NCI-H82 treated with DMSO at 0.1 percent for 48 hours (cell line): Measurements from ENCODE around the gene SLC2A4RG.

Experiments
- DNase-seq: peaks from one replicate; lab custom pipeline; 2025; ENCODE audit not compliant: unreplicated experiment; lab: John Stamatoyannopoulos, UW

Gene SLC2A4RG, protein sequence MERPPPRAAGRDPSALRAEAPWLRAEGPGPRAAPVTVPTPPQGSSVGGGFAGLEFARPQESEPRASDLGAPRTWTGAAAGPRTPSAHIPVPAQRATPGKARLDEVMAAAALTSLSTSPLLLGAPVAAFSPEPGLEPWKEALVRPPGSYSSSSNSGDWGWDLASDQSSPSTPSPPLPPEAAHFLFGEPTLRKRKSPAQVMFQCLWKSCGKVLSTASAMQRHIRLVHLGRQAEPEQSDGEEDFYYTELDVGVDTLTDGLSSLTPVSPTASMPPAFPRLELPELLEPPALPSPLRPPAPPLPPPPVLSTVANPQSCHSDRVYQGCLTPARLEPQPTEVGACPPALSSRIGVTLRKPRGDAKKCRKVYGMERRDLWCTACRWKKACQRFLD

DNA sequence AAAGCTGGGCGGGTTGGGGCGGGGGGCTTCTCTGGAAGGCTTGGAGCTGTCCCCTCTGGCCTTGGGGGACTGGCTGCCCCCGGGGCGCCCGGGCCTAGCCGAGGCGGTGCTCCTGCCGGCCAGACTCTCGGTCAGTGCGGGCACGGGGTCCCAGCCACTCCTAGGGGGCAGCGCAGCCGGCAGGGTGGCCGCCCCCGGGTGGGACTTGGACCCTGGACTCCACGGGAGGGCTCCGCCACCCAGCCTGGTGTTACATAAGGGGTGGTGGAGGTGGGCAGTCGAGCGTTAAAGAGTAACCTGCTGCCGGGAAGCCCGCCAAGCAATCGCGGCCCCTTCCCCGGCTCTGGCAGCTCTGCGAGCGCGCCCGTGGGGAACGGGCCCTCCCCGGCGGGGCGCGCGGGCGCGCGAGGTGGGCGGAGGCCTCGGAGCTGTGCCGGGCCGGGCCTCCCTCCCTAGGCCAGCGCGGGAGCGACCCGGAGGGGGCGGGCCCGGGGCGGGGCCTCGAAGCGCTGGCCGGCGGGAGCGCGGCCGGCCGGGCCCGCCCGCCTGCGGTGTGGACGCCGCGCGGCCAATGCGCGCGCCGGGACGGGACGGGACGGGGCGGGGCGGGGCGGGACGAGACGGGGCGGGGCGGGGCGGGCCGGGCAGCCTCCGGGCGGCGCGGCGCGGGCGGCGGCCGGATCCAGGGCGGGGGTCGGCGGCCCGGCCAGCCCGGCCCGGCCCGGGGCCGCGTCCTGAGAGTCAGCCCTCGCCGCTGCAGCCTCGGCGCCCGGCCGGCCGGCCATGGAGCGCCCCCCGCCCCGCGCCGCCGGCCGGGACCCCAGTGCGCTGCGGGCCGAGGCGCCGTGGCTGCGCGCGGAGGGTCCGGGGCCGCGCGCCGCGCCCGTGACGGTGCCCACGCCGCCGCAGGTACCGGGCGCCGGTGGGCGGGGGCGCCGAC, at the start of gene SLC2A4RG:
SLC2A4RG (plus strand) TSS at position 647 of the 940 bp plus-strand sequence; CDS start at position 784, 137 bp downstream.
- DNase-seq, result peak; percentile 34

DNA sequence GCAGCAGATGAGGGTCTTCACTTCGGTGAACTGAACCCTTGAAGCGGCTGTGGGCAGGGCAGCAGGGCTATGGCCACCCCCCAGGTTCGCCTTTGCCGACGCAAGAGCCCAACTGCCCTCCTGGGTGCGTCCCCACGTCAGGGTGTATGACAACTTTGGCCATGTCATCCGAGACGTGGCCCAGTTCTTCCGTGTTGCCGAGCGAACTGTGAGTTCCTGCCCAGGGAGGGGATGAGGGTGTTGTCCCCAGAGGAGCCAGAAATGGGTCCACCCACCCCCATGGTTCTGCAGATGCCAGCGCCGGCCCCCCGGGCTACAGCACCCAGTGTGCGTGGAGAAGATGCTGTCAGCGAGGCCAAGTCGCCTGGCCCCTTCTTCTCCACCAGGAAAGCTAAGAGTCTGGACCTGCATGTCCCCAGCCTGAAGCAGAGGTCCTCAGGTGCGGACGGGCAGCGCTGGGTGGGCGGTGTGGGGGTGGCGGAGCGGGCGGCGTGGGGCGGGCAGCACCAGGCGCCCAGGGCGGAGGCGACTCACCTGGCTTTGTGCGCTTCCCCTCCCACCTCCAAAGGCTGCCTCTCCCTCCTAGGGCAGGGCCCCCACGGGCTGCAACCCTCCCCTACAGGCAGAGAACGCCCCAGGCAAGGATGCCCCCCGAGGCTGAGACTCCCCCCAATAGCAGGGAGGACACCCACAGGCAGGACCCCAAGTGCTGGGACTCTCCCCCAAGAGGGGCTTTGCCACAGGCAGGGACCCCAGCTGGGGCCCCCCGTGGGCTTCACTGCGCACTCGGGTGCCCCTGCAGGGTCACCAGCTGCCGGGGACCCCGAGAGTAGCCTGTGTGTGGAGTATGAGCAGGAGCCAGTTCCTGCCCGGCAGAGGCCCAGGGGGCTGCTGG, 49.3 kb upstream of the SLC2A4RG start:
- no peak for DNase-seq

DNA sequence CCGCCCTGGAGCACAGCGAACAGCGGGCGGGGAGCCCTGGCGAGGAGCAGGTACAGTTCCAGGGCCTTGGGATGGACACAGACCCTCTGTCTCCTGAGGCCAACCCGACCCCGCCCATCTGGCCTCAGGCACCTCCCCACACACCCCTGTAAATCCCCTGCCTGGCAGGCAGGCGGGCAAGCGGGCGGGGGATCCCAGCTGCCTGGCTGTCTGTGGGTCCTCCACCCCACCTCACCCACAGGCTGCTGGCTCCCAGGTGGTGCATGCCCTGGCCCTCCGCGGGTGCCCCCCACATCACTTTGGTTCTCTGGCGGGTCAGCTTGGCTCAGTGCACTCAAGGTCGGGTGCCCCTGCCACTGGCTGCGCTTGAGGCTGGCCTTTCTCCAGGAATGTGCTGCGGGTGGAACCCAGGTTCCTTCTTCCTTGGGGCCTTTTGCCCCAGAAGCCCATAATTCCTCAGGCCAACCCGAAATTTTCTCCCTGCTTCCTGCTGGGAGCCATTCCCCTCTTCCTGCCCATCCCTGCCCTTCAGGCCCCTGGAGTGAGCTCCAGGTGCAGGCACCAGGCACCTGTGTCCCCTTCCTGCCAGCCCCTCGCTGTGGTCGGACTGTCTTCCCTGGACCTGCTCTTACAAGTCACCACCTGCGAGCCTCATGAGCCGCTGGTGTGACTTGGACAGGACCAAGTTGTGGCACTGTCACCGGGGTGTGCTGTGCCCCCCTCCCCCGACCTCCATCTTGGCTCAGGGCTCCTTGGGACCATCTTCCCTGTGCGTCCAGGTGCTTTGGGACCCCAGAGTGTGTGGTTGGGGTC, 48.5 kb upstream of the SLC2A4RG start:
- no peak for DNase-seq

DNA sequence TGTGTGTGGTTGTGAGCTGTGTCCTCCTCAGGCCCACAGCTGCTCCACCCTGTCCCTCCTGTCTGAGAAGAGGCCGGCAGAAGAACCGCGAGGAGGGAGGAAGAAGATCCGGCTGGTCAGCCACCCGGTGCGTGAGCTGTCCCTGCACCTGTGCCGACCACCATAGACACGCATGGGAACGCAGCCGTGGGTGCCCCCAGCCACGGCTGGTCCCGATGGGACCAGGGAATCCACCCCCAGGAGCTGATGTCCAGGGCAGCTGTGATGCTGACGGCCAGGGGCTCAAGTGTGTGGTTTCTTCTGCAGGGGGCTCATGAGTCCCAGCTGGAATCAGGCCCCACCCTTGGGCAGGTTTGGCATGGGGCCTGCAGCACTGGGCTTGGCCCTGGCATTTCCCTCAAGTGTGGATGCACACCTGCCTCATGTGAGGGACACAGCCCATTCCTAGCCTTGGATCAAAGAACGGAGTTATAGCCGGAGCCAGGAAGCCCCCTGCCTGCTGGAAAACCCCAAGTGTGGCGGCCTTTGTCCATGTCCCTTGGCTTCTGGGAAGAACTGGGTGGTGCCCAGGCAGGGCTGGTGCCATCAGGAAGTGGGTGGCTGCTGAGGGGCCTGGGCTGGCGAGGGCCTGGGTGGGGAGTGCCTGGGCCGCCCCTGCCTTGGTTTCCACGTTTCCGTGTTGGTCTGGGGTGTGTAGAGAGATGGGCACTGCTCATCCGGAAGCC, 47.7 kb upstream of the SLC2A4RG start:
- DNase-seq, result no peak

DNA sequence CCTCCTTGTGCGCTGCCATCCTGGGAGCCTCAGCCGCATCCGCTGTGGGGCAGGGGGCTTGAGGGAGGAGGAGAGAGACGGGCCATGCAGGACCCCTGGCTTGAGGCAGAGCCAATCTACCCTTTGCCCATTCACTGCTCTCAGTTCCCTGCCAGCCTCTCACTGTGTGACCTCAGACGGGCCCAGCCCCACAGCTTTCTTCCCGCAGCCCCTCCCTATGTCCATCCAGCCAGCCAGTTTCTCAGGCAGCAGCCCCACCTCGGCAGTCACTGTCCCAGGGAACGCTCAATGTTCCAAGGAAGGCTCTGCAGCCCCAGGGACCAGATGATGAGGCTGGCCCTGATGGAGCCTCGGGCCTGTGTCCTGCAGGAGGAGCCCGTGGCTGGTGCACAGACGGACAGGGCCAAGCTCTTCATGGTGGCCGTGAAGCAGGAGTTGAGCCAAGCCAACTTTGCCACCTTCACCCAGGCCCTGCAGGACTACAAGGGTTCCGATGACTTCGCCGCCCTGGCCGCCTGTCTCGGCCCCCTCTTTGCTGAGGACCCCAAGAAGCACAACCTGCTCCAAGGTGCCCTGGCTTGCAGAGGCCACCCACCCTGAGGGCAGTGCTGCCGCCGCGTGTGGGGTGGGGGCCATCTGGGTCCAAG, 47.0 kb upstream of the SLC2A4RG start:
- DNase-seq, result no peak

DNA sequence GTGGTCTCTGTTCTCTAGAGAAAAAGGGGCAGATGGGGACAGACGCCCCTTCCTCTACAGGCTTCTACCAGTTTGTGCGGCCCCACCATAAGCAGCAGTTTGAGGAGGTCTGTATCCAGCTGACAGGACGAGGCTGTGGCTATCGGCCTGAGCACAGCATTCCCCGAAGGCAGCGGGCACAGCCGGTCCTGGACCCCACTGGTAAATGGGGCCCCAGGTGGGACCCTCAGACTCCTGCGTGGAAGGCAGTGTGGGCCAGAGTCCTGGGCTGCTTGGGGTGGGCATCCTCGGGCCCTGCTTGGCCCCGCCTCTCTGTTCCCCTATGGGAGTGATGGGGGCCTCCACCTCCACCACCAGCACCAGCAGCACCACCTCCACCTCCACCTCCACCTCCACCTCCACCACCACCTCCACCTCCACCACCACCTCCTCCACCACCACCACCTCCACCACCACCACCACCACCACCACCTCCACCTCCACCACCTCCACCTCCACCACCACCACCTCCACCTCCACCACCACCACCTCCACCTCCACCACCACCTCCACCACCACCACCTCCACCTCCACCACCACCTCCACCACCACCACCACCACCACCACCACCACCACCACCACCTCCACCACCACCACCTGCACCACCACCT, 46.4 kb upstream of the SLC2A4RG start:
- DNase-seq, result no peak

DNA sequence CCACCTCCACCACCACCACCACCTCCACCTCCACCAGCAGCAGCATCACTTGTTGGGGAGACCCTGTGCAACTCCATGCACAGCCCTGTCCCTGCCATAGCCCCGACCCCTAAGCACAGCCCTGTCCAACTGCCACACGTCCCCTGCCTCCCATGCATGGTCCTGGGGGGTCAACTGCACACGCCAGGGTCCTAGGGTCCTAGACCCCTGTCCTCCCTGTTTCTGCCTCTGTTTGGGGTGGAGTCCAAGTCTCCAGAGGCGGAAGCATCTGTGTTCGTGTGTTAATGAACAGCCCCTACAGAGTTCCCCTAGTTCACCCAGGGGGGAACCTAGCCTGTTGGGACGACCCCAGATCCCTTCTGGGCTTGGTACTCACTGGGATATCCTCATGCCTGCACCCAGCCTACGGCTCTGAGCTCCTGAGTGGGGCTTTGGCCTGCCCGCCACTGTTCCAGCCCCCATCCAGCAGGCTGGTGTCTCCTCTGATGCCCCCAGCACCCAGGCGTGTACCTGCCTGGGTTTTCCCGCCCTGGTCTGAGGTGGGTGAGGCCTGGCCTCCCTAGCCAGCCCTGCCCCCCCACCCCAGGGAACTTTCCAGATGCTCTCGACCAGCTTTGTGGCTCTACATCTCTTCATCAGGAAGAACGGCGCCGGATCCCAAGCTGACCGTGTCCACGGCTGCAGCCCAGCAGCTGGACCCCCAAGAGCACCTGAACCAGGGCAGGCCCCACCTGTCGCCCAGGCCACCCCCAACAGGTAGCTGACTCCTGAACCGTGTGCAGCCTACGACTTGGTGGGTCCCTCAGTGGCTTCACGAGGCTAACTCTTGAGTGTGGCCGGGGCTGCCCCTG, 45.6 kb upstream of the SLC2A4RG start:
- no peak for DNase-seq

DNA sequence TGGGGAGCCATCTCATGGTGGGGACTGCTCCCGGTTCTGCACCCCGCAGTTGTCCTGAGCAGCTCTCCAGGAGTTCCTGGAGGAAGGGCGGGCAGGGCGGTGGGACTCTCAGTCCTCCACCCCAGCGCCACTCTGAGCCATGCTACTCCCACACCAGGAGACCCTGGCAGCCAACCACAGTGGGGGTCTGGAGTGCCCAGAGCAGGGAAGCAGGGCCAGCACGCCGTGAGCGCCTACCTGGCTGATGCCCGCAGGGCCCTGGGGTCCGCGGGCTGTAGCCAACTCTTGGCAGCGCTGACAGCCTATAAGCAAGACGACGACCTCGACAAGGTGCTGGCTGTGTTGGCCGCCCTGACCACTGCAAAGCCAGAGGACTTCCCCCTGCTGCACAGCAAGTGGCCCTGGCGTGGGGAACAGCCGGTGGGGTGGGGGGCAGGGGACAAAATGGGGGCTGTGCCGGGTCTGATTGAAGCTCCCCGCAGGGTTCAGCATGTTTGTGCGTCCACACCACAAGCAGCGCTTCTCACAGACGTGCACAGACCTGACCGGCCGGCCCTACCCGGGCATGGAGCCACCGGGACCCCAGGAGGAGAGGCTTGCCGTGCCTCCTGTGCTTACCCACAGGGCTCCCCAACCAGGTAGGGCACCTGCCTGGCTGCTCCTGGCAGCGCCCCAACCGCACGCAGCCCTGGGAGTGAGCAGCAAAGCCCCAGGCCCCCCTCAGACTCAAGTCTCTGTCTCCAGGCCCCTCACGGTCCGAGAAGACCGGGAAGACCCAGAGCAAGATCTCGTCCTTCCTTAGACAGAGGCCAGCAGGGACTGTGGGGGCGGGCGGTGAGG, 44.8 kb upstream of the SLC2A4RG start:
- no peak for DNase-seq

DNA sequence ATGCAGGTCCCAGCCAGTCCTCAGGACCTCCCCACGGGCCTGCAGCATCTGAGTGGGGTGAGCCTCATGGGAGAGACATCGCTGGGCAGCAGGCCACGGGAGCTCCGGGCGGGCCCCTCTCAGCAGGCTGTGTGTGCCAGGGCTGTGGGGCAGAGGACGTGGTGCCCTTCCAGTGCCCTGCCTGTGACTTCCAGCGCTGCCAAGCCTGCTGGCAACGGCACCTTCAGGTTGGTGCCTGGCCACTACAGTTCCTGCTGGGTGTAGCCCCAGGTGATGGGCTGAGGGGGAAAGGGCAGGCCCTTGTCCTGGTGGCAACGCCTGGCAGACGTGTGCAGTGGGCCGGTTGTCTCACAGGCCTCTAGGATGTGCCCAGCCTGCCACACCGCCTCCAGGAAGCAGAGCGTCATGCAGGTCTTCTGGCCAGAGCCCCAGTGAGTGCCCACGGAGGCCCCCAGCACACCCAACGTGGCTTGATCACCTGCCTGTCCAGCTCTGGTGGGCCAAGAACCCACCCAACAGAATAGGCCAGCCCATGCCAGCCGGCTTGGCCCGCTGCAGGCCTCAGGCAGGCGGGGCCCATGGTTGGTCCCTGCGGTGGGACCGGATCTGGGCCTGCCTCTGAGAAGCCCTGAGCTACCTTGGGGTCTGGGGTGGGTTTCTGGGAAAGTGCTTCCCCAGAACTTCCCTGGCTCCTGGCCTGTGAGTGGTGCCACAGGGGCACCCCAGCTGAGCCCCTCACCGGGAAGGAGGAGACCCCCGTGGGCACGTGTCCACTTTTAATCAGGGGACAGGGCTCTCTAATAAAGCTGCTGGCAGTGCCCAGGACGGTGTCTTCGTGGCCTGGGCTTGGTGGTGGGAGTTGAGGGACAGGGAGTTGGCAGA, 43.9 kb upstream of the SLC2A4RG start:
- no peak for DNase-seq

DNA sequence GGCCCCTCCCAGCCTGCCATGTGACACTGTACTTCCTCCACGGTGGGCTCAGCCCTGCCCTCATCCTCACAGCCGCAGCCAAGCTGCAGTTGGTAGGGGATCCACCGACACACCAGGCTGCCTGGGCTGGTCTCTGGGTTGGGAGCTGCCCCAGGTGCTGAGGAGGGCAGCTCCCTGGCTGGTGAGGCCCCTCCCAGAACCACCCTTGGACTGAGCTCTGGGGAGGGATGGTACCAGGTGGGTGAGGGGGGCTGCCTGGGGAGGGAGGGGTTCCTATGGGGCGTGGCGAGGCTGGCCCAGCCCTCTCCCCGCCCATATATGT, 43.3 kb upstream of the SLC2A4RG start:
- DNase-seq, result no peak

DNA sequence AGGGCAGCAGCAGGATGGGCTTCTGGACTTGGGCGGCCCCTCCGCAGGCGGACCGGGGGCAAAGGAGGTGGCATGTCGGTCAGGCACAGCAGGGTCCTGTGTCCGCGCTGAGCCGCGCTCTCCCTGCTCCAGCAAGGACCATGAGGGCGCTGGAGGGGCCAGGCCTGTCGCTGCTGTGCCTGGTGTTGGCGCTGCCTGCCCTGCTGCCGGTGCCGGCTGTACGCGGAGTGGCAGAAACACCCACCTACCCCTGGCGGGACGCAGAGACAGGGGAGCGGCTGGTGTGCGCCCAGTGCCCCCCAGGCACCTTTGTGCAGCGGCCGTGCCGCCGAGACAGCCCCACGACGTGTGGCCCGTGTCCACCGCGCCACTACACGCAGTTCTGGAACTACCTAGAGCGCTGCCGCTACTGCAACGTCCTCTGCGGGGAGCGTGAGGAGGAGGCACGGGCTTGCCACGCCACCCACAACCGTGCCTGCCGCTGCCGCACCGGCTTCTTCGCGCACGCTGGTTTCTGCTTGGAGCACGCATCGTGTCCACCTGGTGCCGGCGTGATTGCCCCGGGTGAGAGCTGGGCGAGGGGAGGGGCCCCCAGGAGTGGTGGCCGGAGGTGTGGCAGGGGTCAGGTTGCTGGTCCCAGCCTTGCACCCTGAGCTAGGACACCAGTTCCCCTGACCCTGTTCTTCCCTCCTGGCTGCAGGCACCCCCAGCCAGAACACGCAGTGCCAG, 42.8 kb upstream of the SLC2A4RG start, which contains the start of gene TNFRSF6B:
TNFRSF6B (plus strand) TSS at position 25 of the 729 bp plus-strand sequence; CDS start at position 141, 116 bp downstream.
- DNase-seq, result no peak

DNA sequence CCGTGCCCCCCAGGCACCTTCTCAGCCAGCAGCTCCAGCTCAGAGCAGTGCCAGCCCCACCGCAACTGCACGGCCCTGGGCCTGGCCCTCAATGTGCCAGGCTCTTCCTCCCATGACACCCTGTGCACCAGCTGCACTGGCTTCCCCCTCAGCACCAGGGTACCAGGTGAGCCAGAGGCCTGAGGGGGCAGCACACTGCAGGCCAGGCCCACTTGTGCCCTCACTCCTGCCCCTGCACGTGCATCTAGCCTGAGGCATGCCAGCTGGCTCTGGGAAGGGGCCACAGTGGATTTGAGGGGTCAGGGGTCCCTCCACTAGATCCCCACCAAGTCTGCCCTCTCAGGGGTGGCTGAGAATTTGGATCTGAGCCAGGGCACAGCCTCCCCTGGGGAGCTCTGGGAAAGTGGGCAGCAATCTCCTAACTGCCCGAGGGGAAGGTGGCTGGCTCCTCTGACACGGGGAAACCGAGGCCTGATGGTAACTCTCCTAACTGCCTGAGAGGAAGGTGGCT, 42.2 kb upstream of the SLC2A4RG start:
- no peak for DNase-seq

DNA sequence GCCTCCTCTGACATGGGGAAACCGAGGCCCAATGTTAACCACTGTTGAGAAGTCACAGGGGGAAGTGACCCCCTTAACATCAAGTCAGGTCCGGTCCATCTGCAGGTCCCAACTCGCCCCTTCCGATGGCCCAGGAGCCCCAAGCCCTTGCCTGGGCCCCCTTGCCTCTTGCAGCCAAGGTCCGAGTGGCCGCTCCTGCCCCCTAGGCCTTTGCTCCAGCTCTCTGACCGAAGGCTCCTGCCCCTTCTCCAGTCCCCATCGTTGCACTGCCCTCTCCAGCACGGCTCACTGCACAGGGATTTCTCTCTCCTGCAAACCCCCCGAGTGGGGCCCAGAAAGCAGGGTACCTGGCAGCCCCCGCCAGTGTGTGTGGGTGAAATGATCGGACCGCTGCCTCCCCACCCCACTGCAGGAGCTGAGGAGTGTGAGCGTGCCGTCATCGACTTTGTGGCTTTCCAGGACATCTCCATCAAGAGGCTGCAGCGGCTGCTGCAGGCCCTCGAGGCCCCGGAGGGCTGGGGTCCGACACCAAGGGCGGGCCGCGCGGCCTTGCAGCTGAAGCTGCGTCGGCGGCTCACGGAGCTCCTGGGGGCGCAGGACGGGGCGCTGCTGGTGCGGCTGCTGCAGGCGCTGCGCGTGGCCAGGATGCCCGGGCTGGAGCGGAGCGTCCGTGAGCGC, 41.6 kb upstream of the SLC2A4RG start:
- DNase-seq, result no peak

DNA sequence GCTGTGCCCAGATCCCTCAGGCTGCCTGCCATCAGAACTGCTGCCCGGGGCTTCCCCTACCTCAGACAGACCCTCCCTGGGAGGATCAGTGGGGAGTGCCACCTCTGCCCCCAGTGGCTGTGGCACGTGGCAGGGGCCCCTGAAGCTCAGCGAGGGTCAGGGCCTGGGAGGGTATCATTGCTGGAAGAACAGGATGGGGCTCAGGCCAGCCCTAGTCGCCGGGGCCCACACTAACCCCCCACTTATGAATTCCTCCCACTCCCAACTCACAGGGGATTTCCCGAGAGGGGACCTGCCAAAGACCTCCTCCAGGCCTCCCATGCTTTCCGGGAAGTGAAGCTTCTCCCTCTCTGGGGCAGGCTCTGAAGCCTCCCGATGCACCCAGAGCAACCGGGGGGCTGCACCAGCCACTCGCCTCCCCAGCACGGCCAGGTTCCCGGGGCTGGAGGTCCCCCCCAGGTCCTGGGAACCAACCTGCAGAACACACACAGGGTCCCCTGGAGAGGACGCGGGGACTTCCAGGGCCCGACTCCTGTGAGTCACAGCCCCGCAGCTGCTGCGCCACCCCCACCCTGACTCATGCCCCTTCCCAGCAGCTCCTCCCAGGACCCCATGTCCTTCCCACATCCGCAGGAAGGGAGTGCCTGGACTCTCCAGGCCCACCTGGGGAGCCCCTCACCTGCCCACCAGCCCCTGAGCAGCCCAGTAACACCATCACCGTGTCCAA, 40.7 kb upstream of the SLC2A4RG start:
- DNase-seq, result no peak
